Psoas muscle (tissue), 8 donors: ENCODE data around the gene IGSF9. TPM values are rescaled to one million over a fixed set of nuclear protein-coding genes. Genes with fewer than 3 reads are reported as not detected.

ENCODE experiments used
- ATAC-seq, 4 donors: fragments of 200-7000 bp; cut with Tn5 transposase; one replicate each; pipeline ENCODE4 v1.9.1; 2020; ENCODE audit warnings: moderate library complexity in 3 of 4, mild to moderate bottlenecking in 2 of 4
- DNase-seq, 2 donors: peaks; one replicate each; pipeline ENCODE4 v3.0.0-alpha.2; 2020
- H3K27ac ChIP-seq: fragments of 200-600 bp; one replicate; pipeline ENCODE4 v1.8.0; 2022
- H3K27me3 ChIP-seq, 3 donors: fragments of 200-600 bp in 1 of 3; one replicate each; pipeline versions ENCODE4 v1.6.1 to v1.8.0; 2013 to 2022; ENCODE audit warnings: low read length in 2 of 3, mild to moderate bottlenecking in 2 of 3, moderate library complexity in 1 of 3; ENCODE audit not compliant: insufficient read depth in 3 of 3
- H3K36me3 ChIP-seq, 2 donors: fragments of 200-600 bp in 1 of 2; one replicate each; pipeline versions ENCODE4 v1.6.1 to v1.8.0; 2013 to 2022; ENCODE audit warnings: low read depth in 1 of 2, mild to moderate bottlenecking in 1 of 2, moderate library complexity in 1 of 2; ENCODE audit not compliant: insufficient read depth in 1 of 2
- H3K4me1 ChIP-seq: fragments of 200-600 bp; one replicate; pipeline ENCODE4 v1.8.0; 2022
- H3K4me3 ChIP-seq: fragments of 200-600 bp; one replicate; pipeline ENCODE4 v1.8.0; 2022; ENCODE audit warnings: mild to moderate bottlenecking
- H3K9me3 ChIP-seq: fragments of 200-600 bp; one replicate; pipeline ENCODE4 v1.8.0; 2022
- CTCF ChIP-seq: fragments of 200-600 bp; IDR thresholded peaks from one replicate; pipeline ENCODE4 v1.8.0; 2022; ENCODE audit warnings: antibody characterized with exemption
- WGBS, 3 donors: extraction: QIAGEN DNeasy Blood & Tissue Kit; methylation state at CpG; one replicate each; pipeline versions ENCODE4 v1.1.6 to v1.1.7; 2013; 5-methylcytosine and 5-hydroxymethylcytosine counted together
- intact Hi-C, 2 donors: fragments of 100-400 bp; cut with DNase I; formaldehyde crosslinking; loops; one replicate each; pipeline versions ENCODE4 v1.11.0 to v1.14.2; 2022
- polyA plus RNA-seq, 3 donors: library from polyadenylated mRNA; stranded (reverse); fragments of 200-250 nt; gene quantifications; one replicate each; pipeline ENCODE4 v1.2.3, GENCODE V29; 2013
- total RNA-seq, 4 donors: library from RNA; stranded (reverse); fragmentation: NEBNext Ultra II Directional in 2 of 4; extraction: Animal tissue kit (Norgen Biotek cat#: 25700) in 2 of 4; gene quantifications; one replicate each; pipeline versions ENCODE4 v1.2.1 to v1.2.4, GENCODE V29; 2021 to 2023
- donor health status: healthy with polysubstance abuse.
- donor health status: DM: no; HTN: no; CAD: no; lungs with moderate emphysema.
- donor health status: Bipolar disorder and iron deficiency.
- donor health status: healthy.
- donor health status: DM: yes; HTN: yes; CAD: no.
- donor health status: DM: no; HTN: no; CAD: no.
- donor health status: DM: no; HTN: no; CAD: no.
- donor health status: DM: yes; HTN: yes; CAD: no.

IGSF9 gene
- total and polyA plus RNA-seq, 7 donors, result 0.01 TPM; not detected in 5

- no peak overlapping the region for H3K27ac ChIP-seq
- 70 to 77% (median 71%) methylated on average over 8 of the region's 8 CpGs for WGBS, 3 donors
- H3K4me1 ChIP-seq, result peaks cover under 1% of the 10 kb centered on the region
- DNase-seq (no peak), ATAC-seq (no peak)
- intact Hi-C loops, result no loop called here
- no peak overlapping the region for H3K4me3 ChIP-seq
- H3K9me3 ChIP-seq, result no peaks in the 10 kb centered on the region
- TF ChIP-seq CTCF, result no peak
- H3K36me3 ChIP-seq, result no peaks in the 10 kb centered on the region
- no peaks in the 10 kb centered on the region for H3K27me3 ChIP-seq
Observed at GRCh38 chr1:159884296-159884695, 61.1 kb downstream of the IGSF9 start.

- DNase-seq (no peak), ATAC-seq (no peak)
- no peaks in the 10 kb centered on the region for H3K36me3 ChIP-seq
- H3K27me3 ChIP-seq, result no peaks in the 10 kb centered on the region
- no peaks in the 10 kb centered on the region for H3K9me3 ChIP-seq
- H3K27ac ChIP-seq, result no peak overlapping the region
- WGBS, 3 donors, result 60 to 80% (median 62%) methylated on average over 4 of the region's 4 CpGs
- intact Hi-C loops, result no loop called here
- no peak overlapping the region for H3K4me3 ChIP-seq
- H3K4me1 ChIP-seq, result no peaks in the 10 kb centered on the region
- no peak for TF ChIP-seq CTCF
Observed at GRCh38 chr1:159883134-159883533, 62.3 kb downstream of the IGSF9 start.

GRCh38 chr1:159882527-159882862, 62.9 kb downstream of the IGSF9 start:
- DNase-seq, result no peak
- no peak for ATAC-seq
- WGBS, 3 donors, result 85 to 92% (median 88%) methylated on average over 2 of the region's 2 CpGs
- H3K36me3 ChIP-seq, result no peaks in the 10 kb centered on the region
- TF ChIP-seq CTCF, result no peak
- H3K4me1 ChIP-seq, result no peaks in the 10 kb centered on the region
- H3K4me3 ChIP-seq, result no peak overlapping the region
- no peaks in the 10 kb centered on the region for H3K9me3 ChIP-seq
- no peak overlapping the region for H3K27ac ChIP-seq
- intact Hi-C loops, result no loop called here
- no peaks in the 10 kb centered on the region for H3K27me3 ChIP-seq

- WGBS, 3 donors, result 69 to 70% (median 69%) methylated on average over 6 of the region's 6 CpGs
- H3K4me1 ChIP-seq, result no peaks in the 10 kb centered on the region
- ATAC-seq, result peak in 1 of 4 donors; percentile 50
- no peaks in the 10 kb centered on the region for H3K9me3 ChIP-seq
- H3K27ac ChIP-seq, result no peak overlapping the region
- peak; percentile 66 to 68 for DNase-seq
- intact Hi-C loops, result no loop called here
- H3K4me3 ChIP-seq, result no peak overlapping the region
- TF ChIP-seq CTCF, result no peak
- no peaks in the 10 kb centered on the region for H3K36me3 ChIP-seq
- H3K27me3 ChIP-seq, result no peaks in the 10 kb centered on the region
Observed at GRCh38 chr1:159881622-159882526, 63.5 kb downstream of the IGSF9 start.

GRCh38 chr1:159880430-159880829, 65.0 kb downstream of the IGSF9 start:
- intact Hi-C loops, result no loop called here
- Histone ChIP-seq H3K36me3 (no peaks in the 10 kb centered on the region), H3K27ac (no peak overlapping the region)

More at GRCh38 chr1:159880430-159880829, 65.0 kb downstream of the IGSF9 start:
- no peak for TF ChIP-seq CTCF
- H3K27me3 ChIP-seq, result no peaks in the 10 kb centered on the region
- DNase-seq (no peak), ATAC-seq (no peak)
- no peak overlapping the region for H3K4me3 ChIP-seq
- H3K4me1 ChIP-seq, result no peaks in the 10 kb centered on the region
- no peaks in the 10 kb centered on the region for H3K9me3 ChIP-seq
- WGBS, 3 donors, result 92 to 95% (median 94%) methylated on average over 3 of the region's 3 CpGs
